ENCODE measurements around the gene PALM. TPM values are rescaled to one million over a fixed set of nuclear protein-coding genes. Genes with fewer than 3 reads are reported as not detected.

PALM gene
- polyA plus RNA-seq, 3 donors from 2014 or later = not detected

- H3K4me1 Mint-ChIP-seq = no peaks in the 10 kb centered on the region
- no peak for DNase-seq
- H3K27me3 Mint-ChIP-seq (ENCODE audit: low read depth in 3 of 3) = no peaks in the 10 kb centered on the region
- H3K36me3 Mint-ChIP-seq = no peaks in the 10 kb centered on the region
- no peaks in the 10 kb centered on the region for H3K9me3 Mint-ChIP-seq
- H3K27ac Mint-ChIP-seq = no peak within 1 kb of the TSS
- H3K4me3 Mint-ChIP-seq = no peak within 1 kb of the TSS
These were observed 42.1 kb downstream of the PALM start, which contains the start of gene MISP for GRCh38 chr19:750640-751423. MISP (plus strand) TSS chr19:751112; CDS start chr19:756947, 5,835 bp downstream.

- Mint-ChIP-seq H3K36me3 (no peaks in the 10 kb centered on the region), H3K4me3 (no peak overlapping the region), H3K27ac (no peak overlapping the region), H3K4me1 (no peaks in the 10 kb centered on the region), H3K27me3 (ENCODE audit: low read depth in 3 of 3) (peaks cover 0 to 2% (median 0%) of the 10 kb centered on the region in 3 donors), H3K9me3 (no peaks in the 10 kb centered on the region)
- no peak for DNase-seq
These were observed 43.0 kb downstream of the PALM start for GRCh38 chr19:751501-752341.

- Mint-ChIP-seq H3K4me3 (no peak overlapping the region), H3K36me3 (no peaks in the 10 kb centered on the region), H3K27ac (no peak overlapping the region), H3K27me3 (ENCODE audit: low read depth in 3 of 3) (peaks cover 0 to 2% (median 0%) of the 10 kb centered on the region in 3 donors), H3K9me3 (no peaks in the 10 kb centered on the region), H3K4me1 (no peaks in the 10 kb centered on the region)
- DNase-seq = no peak
These were observed 44.1 kb downstream of the PALM start for GRCh38 chr19:752652-753517.

GRCh38 chr19:754530-754929 lies 45.8 kb downstream of the PALM start:
- Mint-ChIP-seq H3K27ac (no peak overlapping the region), H3K27me3 (ENCODE audit: low read depth in 3 of 3) (peaks cover 0 to 2% (median 2%) of the 10 kb centered on the region in 3 donors), H3K9me3 (peaks cover 0 to 4% (median 1%) of the 10 kb centered on the region in 6 donors), H3K4me3 (no peak overlapping the region), H3K36me3 (no peaks in the 10 kb centered on the region), H3K4me1 (no peaks in the 10 kb centered on the region)
- no peak for DNase-seq

- no peak overlapping the region for H3K4me3 Mint-ChIP-seq
- no peaks in the 10 kb centered on the region for H3K4me1 Mint-ChIP-seq
- peaks cover 0 to 5% (median 3%) of the 10 kb centered on the region in 6 donors for H3K9me3 Mint-ChIP-seq
- no peak for DNase-seq
- H3K36me3 Mint-ChIP-seq = no peaks in the 10 kb centered on the region
- peaks cover 0 to 2% (median 2%) of the 10 kb centered on the region in 3 donors for H3K27me3 Mint-ChIP-seq (ENCODE audit: low read depth in 3 of 3)
- H3K27ac Mint-ChIP-seq = no peak overlapping the region
These were observed 46.3 kb downstream of the PALM start for GRCh38 chr19:755063-755462.

GRCh38 chr19:756236-756635 lies 47.5 kb downstream of the PALM start:
- Mint-ChIP-seq H3K36me3 (no peaks in the 10 kb centered on the region), H3K4me3 (no peak overlapping the region), H3K27ac (no peak overlapping the region), H3K9me3 (peaks cover 0 to 5% (median 3%) of the 10 kb centered on the region in 6 donors), H3K4me1 (no peaks in the 10 kb centered on the region), H3K27me3 (ENCODE audit: low read depth in 3 of 3) (peaks cover 0 to 2% (median 2%) of the 10 kb centered on the region in 3 donors)
- no peak for DNase-seq

GRCh38 chr19:756821-757688 lies 48.3 kb downstream of the PALM start:
- Mint-ChIP-seq H3K9me3 (peaks cover 0 to 5% (median 3%) of the 10 kb centered on the region in 6 donors), H3K27me3 (ENCODE audit: low read depth in 3 of 3) (peaks cover 1 to 2% (median 2%) of the 10 kb centered on the region in 3 donors), H3K4me3 (no peak overlapping the region), H3K27ac (no peak overlapping the region), H3K36me3 (no peaks in the 10 kb centered on the region), H3K4me1 (no peaks in the 10 kb centered on the region)
- DNase-seq = no peak

GRCh38 chr19:757811-758668 lies 49.3 kb downstream of the PALM start:
- no peaks in the 10 kb centered on the region for H3K36me3 Mint-ChIP-seq
- no peak for DNase-seq
- peaks cover 1 to 2% (median 2%) of the 10 kb centered on the region in 3 donors for H3K27me3 Mint-ChIP-seq (ENCODE audit: low read depth in 3 of 3)
- peaks cover 0 to 5% (median 3%) of the 10 kb centered on the region in 6 donors for H3K9me3 Mint-ChIP-seq
- no peaks in the 10 kb centered on the region for H3K4me1 Mint-ChIP-seq
- no peak overlapping the region for H3K27ac Mint-ChIP-seq
- H3K4me3 Mint-ChIP-seq = no peak overlapping the region

GRCh38 chr19:763181-763580 lies 54.4 kb downstream of the PALM start:
- H3K36me3 Mint-ChIP-seq = no peaks in the 10 kb centered on the region
- peaks cover 0 to 5% (median 3%) of the 10 kb centered on the region in 6 donors for H3K9me3 Mint-ChIP-seq
- H3K27me3 Mint-ChIP-seq (ENCODE audit: low read depth in 3 of 3) = peaks cover 0 to 9% (median 2%) of the 10 kb centered on the region in 3 donors
- no peak overlapping the region for H3K4me3 Mint-ChIP-seq
- no peaks in the 10 kb centered on the region for H3K4me1 Mint-ChIP-seq
- no peak overlapping the region for H3K27ac Mint-ChIP-seq
- DNase-seq = no peak

GRCh38 chr19:763869-764268 lies 55.1 kb downstream of the PALM start:
- Mint-ChIP-seq H3K4me1 (no peaks in the 10 kb centered on the region), H3K27ac (no peak overlapping the region)

GRCh38 chr19:764301-764700 lies 55.6 kb downstream of the PALM start:
- Mint-ChIP-seq H3K36me3 (no peaks in the 10 kb centered on the region), H3K9me3 (peaks cover 0 to 5% (median 2%) of the 10 kb centered on the region in 6 donors), H3K27me3 (ENCODE audit: low read depth in 3 of 3) (peaks cover 0 to 9% (median 3%) of the 10 kb centered on the region in 3 donors), H3K4me1 (no peaks in the 10 kb centered on the region), H3K27ac (no peak overlapping the region), H3K4me3 (no peak overlapping the region)
- DNase-seq = no peak

More at GRCh38 chr19:763869-764268, 55.1 kb downstream of the PALM start:
- Mint-ChIP-seq H3K36me3 (no peaks in the 10 kb centered on the region), H3K27me3 (ENCODE audit: low read depth in 3 of 3) (peaks cover 0 to 9% (median 3%) of the 10 kb centered on the region in 3 donors), H3K9me3 (peaks cover 0 to 5% (median 2%) of the 10 kb centered on the region in 6 donors), H3K4me3 (no peak overlapping the region)
- no peak for DNase-seq

- peaks cover 0 to under 1% of the 10 kb centered on the region in 2 donors for H3K4me1 Mint-ChIP-seq
- no peaks in the 10 kb centered on the region for H3K36me3 Mint-ChIP-seq
- DNase-seq = no peak
- H3K4me3 Mint-ChIP-seq = no peak overlapping the region
- H3K27ac Mint-ChIP-seq = no peak overlapping the region
- H3K27me3 Mint-ChIP-seq (ENCODE audit: low read depth in 3 of 3) = peaks cover 2 to 9% (median 5%) of the 10 kb centered on the region in 3 donors
- H3K9me3 Mint-ChIP-seq = no peaks in the 10 kb centered on the region
These were observed 56.5 kb downstream of the PALM start for GRCh38 chr19:765179-765738.
